Left hindlimb (tissue), 1 donor: Measurements from ENCODE around the gene LSM2.
"Not testable (repeated sequence)": the region's sequence is repeated elsewhere in the genome, so short reads cannot be mapped to it uniquely, and the experiment has no call there.

Source experiments
- DNase-seq: peaks from one replicate; pipeline ENCODE4 v3.0.0-alpha.2; 2018

The LSM2 gene

DNA sequence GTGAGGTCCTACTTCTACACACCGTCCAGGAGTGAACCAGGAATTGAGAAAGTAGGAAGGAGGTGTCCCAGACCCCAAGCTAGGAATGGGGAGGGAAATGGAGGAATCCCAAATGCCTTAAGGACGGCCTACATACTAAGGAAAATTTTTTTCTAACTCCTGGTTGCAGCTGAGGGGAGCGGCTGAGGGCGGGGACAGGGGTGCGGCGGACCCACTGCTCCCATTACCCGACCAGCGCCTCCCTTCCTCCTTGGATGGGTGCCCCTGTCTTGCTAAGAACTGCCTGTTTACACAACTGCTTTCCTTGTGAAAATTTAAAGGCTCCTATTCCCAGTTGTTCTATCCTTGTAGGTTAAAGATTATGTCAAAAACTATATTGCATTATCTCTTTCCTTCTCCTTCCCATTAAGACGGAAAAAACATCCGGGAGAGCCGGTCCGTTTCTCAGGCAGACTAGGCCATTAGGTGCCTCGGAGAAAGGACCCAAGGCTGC, 20.1 kb upstream of the LSM2 start:
- DNase-seq = peak; percentile 93

DNA sequence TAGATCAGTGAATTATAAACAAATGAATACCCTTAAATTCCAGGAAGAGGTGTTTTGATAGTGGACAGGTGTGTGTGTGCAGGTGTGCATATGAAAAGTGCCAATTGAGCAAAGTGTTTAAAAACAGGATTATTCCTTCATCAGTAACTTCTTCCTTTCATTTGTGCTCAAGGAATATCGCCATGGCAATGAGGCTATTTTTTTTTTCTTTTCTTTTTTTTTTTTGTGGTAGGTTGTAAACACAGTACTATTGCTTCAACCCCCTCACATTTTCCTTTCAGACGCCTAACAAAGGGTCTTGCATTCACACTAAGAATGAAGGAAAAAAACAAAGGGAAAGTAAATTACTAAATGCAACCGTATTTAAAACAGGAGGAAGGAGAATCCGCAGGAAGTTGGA, 18.8 kb upstream of the LSM2 start:
- no peak for DNase-seq

DNA sequence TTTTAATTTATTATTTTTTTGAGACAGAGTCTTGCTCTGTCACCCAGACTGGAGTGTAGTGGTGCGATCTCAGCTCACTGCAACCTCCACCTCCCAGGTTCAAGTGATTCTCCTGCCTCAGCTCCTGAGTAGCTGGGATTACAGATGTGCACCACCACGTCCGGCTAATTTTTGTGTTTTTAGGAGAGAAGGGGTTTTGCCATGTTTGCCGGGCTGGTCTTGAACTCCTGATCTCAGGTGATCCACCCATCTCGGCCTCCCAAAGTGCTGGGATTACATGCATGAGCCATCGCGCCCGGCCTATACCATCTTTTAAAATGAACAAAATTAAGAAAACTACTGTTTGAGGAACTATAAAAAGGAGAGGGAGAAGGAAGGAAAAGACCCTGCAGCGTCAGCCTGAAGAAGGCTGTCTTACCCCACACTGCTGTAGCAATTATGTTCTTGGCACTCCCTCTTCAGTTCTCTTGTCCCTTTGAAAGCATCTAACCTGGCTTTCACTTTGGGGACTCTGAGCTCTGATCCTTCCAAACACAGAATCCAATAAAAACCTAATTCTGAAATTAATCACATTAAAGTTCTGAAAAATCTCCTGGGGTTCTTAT, 16.9 kb upstream of the LSM2 start:
- peak; percentile 8 for DNase-seq

DNA sequence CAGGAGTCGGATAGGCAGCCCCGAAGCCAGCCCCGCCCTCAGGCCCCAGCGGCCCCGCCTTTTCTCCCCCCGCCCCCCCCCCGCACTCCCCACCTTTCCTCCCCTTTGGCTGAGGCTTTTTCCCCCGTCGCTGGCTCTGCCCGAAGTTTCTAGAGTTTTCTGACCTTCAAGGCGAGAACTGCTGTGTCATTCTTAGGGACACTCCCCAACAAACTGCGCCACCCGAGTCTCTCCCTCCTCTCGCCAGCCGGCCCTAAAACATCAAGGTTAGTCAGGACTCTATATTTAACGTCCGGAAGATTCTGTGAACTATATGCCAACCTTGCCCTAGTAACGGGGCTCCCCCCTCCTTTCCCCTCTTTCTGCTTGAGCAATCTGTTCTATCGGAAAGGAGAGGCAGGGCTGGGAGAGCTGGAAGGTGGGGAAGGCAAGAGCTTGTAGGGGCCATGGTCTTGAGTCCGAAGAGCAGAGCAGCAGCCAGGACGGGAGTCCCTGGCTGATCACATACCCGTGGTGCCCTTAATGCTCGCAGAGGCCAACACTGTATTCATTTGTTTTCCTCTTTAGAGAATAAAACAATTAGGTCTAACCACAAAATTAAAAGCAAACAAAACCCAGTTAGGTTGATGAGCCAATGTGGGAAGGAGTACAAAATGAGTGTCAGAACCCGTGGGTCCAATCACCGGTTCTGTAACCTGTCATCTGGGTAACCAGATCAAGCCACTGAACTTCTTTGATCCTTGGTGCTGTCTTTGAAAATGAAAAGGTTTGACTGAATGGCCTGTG, 15.5 kb upstream of the LSM2 start:
- DNase-seq = peak; percentile 87

DNA sequence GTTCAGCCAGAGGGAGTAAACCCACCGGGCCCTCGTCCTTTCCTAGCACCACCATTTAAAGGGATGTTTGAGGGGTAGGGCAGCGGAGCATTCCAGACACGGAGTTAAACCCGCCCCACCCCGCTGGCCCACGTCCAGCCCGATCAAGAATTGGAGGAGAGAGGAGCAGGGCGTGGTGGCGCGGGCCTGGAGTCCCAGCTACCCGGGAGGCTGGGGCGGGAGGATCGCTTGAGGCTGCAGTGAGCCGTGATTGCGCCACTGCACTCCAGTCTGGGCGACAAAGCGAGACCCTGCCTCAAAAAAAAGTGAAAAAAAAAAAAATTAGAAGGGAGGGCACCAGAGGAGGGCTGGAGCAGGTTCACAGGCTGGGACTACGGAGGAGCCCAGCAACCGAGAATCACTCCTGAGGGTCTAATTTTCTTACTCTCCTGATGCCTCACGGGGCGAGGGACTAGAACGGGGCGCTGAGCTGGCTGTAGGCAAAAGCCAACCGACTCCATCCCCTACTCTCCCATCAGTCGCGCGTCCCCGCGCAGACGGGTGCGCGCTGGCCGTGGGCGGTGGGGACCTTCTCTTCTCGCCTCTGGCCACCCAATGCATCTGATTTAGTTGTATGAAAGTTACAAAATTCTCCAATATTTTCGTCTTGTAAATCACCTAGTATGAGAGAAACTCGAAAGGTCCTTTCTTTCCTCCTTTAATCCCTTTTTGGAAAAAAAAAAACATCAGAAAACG, 14.7 kb upstream of the LSM2 start:
- peak; percentile 80 for DNase-seq

DNA sequence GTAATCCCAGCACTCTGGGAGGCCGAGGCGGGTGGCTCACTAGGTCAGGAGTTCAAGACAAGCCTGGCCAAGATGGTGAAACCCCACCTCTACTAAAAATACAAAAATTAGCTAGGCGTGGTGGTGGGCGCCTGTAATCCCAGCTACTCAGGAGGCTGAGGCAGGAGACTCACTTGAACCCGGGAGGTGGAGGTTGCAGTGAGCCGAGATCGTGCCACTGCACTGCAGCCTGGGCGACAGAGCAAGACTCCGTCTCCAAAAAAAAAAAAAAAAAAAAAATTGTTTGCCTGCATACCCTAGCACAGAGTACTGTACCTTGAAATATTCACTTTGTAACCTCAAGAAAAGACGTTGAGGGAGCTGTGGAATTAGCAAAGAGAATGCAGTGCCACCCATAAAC, 13.6 kb upstream of the LSM2 start:
- DNase-seq = not testable (repeated sequence)

DNA sequence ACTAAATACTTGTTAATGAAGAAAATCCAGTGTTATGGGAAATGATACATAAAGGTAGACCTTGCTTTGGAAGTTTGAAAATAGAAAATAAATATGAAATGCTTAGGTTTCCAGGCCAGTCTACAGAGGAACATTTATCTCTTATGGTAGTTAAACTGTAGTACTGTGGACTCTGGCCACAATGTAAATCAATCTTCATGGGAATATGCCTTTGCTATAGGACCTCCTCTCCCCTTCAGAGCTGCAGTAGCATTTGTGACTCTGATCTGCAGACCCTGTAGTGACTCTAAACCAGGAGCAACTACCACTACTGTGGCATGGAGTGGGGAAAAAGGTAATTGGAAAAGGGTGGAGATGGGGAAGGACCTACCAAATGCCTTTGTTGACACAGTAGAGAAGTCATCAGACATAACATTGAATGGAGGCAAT, 13.1 kb upstream of the LSM2 start:
- DNase-seq = no peak

DNA sequence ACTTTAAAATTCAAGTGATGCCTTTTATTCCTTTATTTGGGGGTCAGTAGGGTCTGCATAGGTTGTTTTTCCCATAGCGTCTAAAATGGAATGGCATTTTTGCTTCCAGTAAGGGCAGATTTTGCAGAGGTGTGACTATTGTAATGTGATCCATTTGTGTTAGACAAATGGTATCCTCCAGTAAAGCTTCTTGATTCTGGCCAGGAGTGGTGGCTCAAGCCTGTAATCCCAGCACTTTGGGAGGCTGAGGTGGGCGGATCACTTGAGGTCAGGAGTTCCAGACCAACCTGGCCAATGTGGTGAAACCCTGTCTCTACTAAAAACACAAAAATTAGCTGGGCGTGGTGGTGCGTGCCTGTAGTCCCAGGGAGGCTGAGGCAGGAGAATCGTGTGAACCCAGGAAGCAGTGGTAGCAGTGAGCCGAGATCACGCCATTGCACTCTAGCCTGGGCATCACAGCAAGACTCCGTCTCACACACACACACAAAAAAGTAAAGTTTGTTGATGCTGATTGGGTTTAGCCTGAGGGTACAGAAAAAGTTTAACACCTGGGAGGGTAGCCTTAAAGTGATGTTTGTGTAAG, 11.3 kb upstream of the LSM2 start:
- not testable (repeated sequence) for DNase-seq

DNA sequence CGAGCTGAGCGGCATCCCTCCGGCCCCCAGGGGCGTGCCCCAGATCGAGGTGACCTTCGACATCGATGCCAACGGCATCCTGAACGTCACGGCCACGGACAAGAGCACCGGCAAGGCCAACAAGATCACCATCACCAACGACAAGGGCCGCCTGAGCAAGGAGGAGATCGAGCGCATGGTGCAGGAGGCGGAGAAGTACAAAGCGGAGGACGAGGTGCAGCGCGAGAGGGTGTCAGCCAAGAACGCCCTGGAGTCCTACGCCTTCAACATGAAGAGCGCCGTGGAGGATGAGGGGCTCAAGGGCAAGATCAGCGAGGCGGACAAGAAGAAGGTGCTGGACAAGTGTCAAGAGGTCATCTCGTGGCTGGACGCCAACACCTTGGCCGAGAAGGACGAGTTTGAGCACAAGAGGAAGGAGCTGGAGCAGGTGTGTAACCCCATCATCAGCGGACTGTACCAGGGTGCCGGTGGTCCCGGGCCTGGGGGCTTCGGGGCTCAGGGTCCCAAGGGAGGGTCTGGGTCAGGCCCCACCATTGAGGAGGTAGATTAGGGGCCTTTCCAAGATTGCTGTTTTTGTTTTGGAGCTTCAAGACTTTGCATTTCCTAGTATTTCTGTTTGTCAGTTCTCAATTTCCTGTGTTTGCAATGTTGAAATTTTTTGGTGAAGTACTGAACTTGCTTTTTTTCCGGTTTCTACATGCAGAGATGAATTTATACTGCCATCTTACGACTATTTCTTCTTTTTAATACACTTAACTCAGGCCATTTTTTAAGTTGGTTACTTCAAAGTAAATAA, 10.6 kb upstream of the LSM2 start:
- DNase-seq = not testable (repeated sequence)

DNA sequence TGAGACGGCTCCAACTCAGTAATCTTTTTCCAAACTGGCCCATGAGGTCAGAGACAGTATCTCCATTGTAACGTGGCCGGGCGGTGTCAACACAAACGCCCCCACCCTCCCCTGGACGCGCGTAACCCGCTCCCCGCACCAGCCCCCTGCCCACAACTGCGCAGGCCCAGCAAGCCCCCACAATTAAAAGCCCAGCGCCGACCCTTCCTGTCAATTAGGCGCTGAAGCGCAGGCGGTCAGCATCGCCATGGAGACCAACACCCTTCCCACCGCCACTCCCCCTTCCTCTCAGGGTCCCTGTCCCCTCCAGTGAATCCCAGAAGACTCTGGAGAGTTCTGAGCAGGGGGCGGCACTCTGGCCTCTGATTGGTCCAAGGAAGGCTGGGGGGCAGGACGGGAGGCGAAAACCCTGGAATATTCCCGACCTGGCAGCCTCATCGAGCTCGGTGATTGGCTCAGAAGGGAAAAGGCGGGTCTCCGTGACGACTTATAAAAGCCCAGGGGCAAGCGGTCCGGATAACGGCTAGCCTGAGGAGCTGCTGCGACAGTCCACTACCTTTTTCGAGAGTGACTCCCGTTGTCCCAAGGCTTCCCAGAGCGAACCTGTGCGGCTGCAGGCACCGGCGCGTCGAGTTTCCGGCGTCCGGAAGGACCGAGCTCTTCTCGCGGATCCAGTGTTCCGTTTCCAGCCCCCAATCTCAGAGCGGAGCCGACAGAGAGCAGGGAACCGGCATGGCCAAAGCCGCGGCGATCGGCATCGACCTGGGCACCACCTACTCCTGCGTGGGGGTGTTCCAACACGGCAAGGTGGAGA, 8.5 kb upstream of the LSM2 start, which contains the start of the genes HSPA1A and HSPA1L:
HSPA1A (plus strand) TSS at position 519 of the 814 bp plus-strand sequence; CDS start at position 733, 214 bp downstream.
HSPA1L (minus strand) TSS at position 259 of the 814 bp plus-strand sequence. CDS start 3,311 bp downstream, outside the sequence.
- peak; percentile 98 for DNase-seq

DNA sequence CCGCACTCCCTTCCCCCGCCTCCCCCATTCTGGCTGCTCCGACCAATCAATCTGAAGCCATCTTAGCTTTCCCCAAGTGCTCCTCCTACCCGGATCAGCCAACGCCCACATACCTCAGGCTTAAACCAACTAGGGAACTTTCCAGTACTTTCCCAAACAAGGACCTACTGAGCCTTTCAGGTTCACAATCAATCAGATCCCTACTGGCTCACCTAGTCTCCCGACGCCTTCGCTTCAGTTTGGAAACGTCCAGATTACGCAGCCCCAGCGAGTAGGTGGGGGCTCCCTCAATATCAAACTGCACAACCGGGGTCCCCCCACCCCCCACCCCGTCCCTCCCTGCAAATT, 7.9 kb upstream of the LSM2 start:
- peak; percentile 98 for DNase-seq

DNA sequence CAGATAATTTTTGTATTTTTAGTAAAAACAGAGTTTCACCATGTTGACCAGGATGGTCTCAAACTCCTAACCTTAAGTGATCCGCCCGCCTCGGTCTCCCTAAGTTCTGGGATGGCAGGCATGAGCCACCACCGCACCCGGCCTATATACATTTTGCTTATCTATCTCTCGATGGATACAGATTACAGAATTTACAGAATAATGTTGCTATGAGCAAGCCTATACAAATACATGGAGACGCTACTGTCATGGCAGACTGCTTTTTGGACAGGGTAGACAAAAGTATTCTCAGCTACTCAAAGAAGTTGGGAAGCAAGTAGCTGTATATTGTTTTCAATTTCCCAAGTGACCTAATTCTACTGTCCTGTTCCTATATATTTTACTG, 6.7 kb upstream of the LSM2 start:
- peak; percentile 11 for DNase-seq

DNA sequence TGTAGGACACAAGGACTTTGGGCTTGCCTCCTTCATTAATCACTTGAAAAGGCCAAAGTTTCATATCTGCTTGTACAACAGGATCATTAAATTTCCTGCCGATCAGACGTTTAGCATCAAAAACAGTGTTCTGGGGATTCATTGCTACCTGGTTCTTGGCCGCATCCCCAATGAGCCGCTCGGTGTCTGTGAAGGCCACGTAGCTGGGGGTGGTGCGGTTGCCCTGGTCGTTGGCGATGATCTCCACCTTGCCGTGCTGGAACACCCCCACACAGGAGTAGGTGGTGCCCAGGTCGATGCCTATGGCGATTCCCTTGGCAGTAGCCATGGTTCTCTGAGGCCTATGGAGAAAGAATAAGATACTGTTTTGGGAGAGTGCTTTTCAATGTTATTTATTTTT, 4.9 kb upstream of the LSM2 start:
- no peak for DNase-seq

DNA sequence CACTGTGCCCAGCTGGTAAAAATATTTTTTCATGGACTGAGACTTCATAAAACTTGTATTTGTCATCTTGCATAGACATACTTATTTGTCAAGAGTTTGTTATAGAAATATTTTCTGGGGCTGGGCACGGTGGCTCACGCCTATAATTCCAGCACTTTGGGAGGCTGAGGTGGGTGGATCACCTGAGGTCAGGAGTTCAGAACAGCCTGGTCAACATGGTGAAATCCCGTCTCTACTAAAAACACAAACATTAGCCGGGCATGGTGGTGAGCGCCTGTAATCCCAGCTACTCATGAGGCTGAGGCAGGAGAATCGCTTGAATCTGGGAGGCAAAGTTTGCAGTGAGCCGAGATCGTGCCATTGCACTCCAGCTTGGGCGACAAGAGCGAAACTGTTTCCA, 1.8 kb upstream of the LSM2 start:
- DNase-seq = not testable (repeated sequence)

DNA sequence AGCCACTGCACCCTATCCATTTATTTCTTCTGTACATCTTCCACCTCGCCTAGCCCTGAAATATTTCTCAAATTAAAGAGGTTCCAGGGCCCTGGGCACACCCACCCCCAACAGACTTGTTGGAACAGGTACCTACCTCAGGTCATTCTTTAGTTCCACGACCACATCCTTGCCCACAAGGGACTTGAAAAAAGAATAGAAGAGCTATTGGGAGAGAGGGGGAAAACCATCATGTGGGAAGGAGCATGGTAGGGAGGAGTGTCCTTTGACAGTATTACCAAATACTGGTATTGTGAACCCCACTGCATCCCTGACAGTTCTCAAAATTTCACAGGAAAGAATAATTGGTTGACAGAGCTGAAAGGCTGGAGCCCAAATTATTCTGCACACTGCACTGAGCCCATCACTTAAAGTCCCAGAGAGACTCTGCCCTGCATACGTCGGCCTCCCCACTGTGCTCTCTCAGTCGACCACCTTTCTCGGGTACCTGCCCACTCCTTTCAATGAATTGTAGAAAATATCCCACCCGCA, 762 bp downstream of the LSM2 start:
- no peak for DNase-seq

DNA sequence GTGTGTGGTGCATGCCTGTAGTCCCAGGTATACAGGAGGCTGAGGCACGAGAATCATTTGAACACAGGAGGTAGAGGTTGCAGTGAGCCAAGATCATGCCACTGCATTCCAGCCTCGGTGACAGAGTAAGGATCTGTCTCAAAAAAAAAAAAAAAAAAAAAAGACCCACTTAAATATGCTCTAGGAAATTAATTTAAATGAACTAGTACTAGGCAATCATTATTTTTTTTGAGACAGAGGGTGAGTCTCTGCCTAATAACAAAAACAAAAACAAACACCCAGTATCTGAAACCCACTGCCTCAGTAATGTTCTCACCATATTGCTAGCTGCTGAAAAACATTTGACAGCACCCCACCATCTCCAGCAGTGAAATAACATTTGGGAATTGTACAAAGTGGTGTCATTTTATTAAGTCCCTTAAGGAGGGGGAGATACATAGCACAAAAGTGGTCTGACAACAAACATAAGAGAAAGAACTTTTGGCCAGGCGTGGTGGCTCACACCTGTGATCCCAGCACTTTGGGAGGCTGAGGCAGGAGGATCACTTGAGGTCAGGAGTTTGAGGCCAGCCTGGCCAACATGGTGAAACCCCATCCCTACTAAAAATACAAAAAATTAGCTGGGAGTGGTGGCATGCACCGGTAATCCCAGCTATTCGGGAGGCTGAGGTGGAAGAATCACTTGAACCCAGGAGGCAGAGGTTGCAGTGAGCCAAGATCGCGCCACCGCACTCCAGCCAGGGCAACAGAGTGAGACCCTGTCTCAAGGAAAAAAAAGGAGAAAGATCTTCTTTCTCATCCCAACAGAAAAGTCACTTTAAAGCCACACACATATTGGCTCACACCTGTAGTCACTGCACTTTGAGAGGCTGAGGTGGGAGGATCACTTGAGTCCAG, 5.5 kb downstream of the LSM2 start:
- not testable (repeated sequence) for DNase-seq

DNA sequence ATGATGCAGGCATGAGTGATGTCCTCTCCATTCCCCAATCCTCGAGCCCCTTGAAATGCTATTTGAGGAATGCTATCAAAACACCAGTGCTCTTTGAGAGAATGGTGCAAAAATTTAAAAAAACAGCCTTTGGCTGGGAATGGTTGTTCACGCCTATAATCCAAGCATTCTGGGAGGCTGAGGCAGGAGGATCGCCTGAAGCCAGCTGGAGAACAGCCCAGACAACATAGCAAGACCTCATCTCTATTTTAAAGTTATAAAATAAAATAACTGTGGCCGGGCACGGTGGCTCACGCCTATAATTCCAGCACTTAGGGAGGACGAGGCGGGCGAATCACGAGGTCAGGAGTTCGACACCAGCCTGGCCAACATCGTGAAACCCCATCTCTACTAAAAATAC, 7.0 kb downstream of the LSM2 start:
- DNase-seq = no peak

DNA sequence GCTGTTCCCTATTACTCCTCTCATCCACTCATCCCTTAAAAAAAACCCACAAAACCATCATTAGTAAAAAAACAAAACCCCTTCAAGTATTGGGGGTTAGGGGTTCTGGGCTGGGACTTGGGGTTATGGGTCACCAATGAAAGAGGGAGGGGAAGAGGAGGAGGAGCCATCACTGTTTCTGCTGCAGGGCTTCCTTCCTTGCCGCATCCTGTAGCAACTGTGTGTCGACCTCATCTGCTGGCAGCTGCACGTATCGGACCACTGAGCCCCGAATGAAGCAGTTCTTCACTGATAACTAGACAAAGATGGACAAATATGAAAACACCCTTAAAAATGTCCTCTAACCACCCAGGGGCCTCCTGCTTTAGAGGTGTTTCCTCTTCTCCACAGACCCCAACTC, 9.2 kb downstream of the LSM2 start:
- no peak for DNase-seq

DNA sequence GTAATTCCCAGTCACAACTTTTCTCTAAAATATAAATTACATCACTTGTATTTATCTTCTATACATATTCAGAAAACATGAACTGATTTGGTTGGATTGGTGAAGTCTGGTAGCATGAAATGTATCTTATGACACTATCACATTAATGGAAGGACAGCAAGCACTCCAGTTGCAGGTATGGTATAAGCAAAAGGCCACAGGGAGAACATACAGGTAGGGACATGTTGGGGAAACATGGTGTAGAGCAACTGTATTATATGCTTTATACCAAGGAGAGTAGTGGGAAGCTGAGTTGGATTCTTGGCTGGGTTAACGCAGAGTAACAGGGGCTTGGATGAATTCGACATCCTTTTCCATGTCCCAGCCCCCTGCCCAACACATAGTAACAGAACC, 9.8 kb downstream of the LSM2 start:
- DNase-seq = no peak
